Measurements from ENCODE around the gene NSF.

DNA sequence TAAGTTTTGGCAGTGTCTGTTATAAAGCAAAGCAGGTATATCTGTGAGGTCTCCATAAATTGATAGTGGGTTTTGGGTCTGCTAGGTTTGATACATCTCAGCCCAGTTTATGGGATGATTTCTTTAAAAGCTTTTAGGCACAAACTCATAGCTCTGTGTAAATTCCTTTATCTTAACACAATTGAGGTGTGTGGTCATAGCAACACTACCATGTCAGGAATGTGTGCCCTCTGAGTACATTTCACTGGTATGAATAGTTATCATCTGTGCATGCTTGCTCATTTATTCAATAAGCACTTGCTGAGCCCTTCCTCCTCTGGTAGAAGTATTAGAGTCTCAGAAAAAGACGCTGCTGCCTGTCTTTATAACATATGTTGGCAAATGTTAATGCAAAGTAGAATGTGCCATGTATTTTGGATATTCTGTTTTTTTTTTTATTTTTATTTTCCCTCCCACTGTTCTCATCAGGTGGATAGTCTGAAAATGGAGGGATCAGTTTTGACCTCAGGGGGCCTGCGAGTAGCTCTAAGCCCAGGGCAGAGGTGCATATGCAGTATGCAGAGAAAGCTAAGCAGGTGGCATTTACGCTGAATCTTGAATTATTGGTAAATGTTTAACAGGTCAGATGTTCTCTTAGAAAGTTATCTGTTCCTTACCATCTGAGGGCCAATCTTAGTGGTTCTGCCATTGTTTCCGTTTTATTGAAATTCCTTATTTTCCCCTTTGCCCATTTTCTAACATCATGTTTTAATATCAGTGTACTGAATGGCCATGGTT, 137.3 kb downstream of the NSF start:
- TF ChIP-seq, protein P1, sequence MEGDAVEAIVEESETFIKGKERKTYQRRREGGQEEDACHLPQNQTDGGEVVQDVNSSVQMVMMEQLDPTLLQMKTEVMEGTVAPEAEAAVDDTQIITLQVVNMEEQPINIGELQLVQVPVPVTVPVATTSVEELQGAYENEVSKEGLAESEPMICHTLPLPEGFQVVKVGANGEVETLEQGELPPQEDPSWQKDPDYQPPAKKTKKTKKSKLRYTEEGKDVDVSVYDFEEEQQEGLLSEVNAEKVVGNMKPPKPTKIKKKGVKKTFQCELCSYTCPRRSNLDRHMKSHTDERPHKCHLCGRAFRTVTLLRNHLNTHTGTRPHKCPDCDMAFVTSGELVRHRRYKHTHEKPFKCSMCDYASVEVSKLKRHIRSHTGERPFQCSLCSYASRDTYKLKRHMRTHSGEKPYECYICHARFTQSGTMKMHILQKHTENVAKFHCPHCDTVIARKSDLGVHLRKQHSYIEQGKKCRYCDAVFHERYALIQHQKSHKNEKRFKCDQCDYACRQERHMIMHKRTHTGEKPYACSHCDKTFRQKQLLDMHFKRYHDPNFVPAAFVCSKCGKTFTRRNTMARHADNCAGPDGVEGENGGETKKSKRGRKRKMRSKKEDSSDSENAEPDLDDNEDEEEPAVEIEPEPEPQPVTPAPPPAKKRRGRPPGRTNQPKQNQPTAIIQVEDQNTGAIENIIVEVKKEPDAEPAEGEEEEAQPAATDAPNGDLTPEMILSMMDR (IDR thresholded peaks at IDR 0.05), result no peak
- TF ChIP-seq POLR2A (IDR thresholded peaks at IDR 0.05) (no peak), EP300 (IDR thresholded peaks at IDR 0.05) (no peak)

All from gastroesophageal sphincter (tissue), 3 donors.